Stimulated activated CD4-positive, alpha-beta T cell treated with anti-CD3 and anti-CD28 coated beads, Interleukin-15, amount 100 ng/mL, for 1 hour (primary cell): ENCODE data around the gene PSMD1.

Experiments
- DNase-seq, 2 donors: peaks; one replicate each; pipeline ENCODE4 v3.0.0-alpha.2; 2020; ENCODE audit warnings: low read depth in 1 of 2, low spot score in 1 of 2

Gene PSMD1

DNA sequence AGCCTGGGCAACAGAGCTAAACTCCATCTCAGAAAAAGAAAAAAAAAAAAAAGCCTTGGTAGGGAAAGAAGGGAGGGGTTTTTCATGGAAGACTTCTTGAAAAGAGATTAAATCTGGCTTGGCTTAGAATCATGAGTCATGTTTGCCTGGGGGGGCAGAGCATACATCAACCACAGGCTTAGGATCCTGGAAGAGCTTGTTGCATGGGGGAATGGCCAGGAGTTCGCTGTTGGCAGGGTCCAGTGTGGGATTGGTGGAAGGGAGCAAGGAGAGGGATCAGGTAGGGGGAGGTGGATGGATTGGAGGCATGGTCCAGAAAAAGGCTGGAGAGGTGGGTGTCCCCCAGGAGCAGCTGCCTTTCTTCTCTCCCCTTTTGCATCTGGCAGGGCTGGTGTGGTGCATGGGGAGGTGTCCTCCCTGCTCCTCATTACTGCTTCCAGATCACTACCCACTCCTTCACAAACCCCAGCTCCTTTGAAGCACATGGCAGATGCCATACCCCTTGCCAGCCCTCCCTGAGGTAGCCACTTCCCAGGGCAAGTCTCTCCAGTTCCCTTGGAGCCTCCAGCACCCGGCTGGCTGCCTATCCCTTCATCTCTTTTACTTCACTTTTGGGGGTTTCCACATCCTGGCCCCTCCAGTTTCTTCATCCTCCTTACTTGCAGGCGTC lies 144.3 kb downstream of the PSMD1 start:
- no peak for DNase-seq

DNA sequence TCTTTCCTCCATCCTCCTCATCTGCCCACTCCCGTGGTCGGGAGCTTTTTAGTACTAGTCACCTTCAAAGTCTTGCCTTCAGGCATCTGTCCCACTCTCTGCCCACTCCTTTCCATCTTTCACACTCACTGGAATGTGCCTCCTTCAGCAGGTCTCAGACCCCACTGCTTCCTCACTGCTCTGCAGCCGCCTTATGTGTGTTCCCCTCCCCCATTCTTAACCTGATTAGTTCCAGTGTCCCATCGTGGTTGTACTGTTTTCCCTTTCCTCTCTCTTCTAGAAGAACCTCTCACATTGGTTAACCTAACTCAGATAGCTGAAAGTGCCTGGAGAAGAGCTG lies 144.8 kb downstream of the PSMD1 start:
- no peak for DNase-seq

DNA sequence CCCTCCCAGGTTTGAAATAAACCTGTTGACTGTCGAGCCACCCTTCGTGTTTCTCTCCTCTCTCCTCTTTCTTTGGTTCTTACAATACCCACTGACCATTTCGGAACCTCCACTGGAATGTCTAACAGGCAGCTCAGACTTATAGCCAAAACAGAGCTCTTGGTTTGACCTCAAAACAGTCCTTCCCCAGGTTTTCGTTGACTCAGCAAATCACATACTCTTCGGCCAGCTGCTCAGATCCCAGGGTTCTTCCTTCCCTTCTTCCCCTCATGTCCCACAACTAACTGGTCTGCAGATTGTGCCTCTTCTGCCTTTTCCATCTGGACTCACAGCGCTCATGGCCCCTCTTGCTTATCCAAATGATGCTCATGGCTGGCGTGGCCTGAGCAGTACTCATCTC lies 146.4 kb downstream of the PSMD1 start:
- DNase-seq, result no peak

DNA sequence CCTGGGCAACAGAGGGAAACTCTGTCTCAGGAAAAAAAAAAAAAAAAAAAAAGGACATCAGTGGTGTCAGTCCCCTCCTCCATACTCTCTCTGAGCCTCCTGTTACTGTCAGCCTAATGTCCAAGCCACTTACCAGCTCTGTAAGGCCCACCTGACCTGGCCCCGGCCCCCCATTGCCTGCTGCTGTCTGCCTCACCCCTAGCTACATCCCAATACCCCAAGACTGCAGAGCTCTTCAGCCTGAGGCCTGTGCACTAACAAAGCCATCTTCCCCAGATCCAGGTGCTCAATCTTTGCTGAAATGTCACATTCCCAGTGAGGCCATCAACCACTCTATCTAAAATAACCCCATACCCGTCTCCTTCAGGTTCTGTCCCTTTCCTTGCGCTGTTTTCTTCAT lies 147.5 kb downstream of the PSMD1 start:
- DNase-seq, result no peak

DNA sequence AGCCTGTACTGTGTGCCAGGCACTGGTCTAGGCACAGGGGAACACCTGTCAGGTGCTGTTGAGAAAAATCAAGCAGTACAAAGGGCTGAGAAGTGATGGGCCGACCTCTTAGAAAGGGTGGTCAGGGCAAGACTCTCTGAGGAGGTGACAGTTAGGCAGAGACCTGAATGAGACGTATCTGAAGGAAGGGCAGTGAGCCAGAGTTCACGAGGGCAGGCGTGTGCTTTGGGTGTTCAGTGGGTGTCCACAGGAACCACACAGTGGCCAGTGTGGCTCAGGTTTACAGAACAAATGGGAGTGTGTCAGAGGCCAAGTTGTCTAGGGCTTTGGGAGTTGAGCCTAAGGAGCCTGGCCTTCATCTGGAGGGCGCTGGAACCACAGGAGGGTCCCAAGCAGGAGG lies 147.9 kb downstream of the PSMD1 start:
- no peak for DNase-seq

DNA sequence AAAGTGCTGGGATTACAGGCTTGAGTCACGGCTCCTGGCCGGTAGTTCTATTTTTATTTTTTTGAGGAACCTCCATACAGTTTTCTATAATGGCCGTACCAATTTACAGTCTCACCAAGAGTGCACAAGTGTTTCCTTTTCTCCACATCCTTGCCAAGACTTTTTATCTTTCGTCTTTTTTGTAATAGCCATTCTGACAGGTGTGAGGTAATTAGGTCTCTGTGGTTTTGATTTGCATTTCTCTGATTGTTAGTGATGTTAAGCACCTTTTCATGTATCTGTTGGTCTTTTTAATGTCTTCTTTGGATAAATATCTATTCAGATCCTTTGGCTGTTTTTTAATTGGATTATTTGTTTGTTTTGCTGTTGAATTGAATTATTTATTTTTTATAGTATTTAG lies 151.1 kb downstream of the PSMD1 start:
- no peak for DNase-seq

DNA sequence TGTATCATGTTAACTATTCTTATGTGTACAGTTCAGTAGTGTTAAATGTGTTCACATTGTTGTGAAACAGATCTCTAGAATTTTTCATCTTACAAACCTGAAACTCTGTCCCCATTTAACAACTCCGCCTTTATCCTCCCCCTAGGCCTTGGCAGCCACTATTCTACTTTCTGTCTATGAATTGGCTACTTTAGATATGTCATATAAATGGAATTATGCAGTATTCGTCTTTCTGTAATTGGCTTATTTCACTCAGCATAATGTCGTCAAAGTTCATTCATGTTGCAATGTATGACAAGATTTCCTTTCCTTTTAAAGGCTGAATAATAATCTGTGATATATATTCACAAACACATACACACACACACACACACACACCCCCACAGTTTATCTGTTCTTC lies 154.1 kb downstream of the PSMD1 start:
- no peak for DNase-seq

DNA sequence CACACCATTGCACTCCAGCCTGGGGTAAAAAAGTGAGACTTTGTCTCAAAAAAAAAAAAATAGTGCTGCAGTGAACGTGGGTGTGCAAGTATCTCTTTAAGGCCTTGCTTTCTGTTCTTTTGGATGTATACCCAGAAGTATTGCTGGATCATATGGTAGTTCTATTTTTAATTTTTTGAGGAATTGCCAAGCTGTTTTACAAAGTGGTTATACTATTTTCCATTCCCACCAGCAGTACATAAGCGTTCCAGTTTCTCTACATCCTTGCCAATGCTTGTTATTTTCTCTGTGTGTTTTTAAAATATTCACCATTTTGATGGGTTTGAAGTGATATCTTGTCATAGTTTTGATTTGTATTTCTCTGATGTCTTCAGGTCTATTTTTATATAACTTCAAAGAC lies 154.8 kb downstream of the PSMD1 start:
- DNase-seq, result no peak

DNA sequence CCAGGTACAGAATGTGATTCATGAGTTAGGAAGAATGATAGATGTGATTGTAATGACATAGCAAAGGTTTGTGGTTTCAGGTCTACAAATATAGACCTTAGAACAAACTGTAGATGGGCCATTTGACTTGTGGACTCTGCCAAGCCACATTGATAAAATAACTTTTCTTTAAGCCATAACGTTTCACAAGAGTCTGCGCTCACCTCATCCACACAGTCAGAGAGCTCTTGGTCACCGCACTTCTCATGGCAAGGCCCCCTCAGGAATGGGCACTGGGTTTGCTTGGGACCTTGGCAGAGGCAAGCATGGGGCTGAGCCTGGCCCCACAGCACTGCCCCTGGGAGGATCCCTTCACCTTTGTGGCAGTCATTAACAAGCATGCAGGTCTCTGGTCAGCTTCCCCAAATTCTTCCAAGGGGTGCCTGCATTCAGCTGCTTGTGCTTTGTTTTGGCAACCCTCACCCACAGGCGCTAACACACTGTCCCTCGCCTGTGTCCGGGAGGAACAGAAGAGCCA lies 155.7 kb downstream of the PSMD1 start:
- no peak for DNase-seq

DNA sequence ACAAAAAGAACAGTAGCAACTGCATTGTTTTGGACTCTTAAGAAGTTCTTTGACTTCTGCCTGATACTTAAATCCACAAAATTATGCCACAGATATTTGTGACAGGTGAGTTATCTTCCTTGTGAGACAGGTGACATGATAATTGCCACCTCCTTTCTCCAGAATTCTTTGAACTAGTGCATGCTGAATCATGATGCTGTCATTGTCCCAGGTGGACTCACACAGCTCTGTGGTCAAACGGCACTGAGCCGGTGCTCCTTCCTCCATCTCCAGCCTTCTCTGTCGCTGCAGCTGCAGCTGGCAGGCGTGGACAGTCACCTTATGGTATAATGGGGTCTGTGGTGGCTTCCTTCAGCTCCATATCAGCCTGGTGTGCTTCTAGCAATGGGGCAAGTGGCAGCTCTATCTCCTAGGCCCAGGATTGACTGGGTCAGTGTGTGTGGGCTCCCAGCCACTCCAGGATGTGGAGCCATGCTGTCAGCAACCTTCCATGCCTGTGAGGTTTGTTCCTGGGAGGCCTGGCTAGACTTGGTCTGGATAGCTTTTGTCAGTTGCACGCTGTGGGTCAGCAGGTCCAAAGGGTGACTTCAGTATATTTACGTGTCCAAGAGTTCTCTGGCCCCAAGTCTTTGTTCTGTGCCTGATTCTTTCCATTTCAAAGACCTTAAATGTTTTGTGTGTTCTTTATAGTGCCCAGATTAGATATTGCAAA lies 157.4 kb downstream of the PSMD1 start:
- DNase-seq, result no peak

DNA sequence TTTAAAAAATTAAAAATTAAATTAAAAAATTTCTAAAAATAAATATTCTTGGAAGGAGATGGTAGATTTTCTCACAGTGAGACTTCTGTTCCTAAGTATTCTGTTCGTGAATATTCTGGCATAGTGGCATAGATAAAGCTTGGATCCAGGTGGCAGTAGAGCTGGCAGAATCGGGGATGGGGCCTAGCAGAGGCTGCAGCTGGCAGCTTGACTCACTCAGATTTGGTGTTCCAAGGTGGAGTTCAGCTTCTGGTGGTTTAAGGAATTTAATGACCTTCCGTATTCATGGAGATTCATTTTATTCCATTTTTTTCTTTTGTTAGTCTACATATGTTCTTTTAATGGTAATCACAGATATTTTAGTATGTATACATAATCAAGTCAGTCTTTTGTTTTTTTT lies 161.7 kb downstream of the PSMD1 start:
- no peak for DNase-seq

DNA sequence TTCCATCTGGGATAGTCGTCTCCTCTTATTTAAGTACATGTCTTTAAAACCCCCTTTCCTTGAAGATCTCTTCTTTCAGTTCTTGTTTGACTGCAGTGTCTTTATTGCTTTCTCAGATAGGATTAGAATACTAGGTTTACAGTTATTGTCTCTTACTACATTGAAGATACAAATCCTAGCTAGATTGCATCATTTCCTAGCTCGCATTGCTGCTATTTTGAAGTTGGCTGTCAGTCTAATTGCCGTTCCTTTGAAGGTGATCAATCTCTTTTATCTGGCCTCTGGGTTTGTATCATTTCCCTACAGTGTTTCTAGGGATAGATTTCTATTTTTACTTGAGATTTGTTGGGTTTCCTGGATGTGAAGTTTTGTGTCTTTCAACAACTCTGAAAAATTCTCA lies 162.6 kb downstream of the PSMD1 start:
- no peak for DNase-seq

DNA sequence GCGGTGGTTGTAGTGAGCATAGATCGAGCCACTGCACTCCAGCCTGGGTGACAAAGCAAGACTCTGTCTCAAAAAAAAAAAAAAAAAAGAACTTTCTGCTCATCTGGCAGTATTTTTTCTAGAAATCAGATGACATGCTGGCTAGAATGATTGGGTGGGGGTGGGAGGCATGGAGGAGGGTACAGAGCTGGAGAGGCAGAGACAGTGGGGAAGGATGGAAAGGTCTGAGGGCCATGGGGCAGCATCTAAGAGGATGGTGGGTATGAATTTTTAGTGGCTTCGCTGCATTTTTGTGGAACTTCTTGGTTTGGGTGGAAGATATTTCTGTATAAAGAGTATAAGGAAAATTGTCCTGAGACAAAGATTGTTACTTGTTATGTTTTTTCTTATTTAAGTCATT lies 165.1 kb downstream of the PSMD1 start:
- no peak for DNase-seq
